ENCODE data around the gene HSD11B2.

GRCh38 chr16:67415872-67416793, 14.8 kb upstream of the HSD11B2 start, which contains the start of gene ZDHHC1:
- TF ChIP-seq CTCF (IDR thresholded peaks at IDR 0.05; ENCODE audit: low read length), result peak; percentile 55
- TF ChIP-seq EZH2 (IDR thresholded peaks at IDR 0.05; ENCODE audit: borderline replicate concordance, low read length), result no peak
